Measurements from ENCODE around the gene ELOVL4.

Gene ELOVL4

DNA sequence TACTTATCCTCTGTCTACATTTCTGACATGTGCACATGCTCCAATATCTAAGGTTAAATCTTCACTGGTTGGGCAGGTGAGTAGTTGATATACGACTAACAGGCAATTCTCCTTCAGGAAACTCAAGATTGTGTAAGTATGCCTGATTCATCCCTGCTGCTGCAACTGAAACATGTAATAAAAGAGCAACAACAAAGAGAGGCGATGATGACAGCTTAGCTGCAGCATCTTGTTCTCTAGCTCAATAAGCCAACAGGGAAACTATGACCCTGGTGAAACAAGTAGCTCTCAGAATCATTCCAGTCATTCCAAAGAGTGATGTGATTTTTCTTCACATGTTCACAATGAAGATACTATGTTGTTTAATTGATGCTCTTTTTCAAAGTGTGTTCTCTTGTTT is 74.4 kb downstream of the ELOVL4 start:
- TF ChIP-seq, protein P1, sequence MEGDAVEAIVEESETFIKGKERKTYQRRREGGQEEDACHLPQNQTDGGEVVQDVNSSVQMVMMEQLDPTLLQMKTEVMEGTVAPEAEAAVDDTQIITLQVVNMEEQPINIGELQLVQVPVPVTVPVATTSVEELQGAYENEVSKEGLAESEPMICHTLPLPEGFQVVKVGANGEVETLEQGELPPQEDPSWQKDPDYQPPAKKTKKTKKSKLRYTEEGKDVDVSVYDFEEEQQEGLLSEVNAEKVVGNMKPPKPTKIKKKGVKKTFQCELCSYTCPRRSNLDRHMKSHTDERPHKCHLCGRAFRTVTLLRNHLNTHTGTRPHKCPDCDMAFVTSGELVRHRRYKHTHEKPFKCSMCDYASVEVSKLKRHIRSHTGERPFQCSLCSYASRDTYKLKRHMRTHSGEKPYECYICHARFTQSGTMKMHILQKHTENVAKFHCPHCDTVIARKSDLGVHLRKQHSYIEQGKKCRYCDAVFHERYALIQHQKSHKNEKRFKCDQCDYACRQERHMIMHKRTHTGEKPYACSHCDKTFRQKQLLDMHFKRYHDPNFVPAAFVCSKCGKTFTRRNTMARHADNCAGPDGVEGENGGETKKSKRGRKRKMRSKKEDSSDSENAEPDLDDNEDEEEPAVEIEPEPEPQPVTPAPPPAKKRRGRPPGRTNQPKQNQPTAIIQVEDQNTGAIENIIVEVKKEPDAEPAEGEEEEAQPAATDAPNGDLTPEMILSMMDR (IDR thresholded peaks at IDR 0.05; ENCODE audit: extremely low read depth, insufficient read depth, missing control alignments): no peak
- DNase-seq (ENCODE audit: low spot score): no peak
- in situ Hi-C loops (cut with MboI; ENCODE audit: low pct_unique_long_range_greater_than_20kb, low sequenced_read_pairs, unreplicated experiment): no loop called here

GRCh38 chr6:79872303-79872702 is 75.0 kb downstream of the ELOVL4 start:
- TF ChIP-seq, protein P1 (IDR thresholded peaks at IDR 0.05; ENCODE audit: extremely low read depth, insufficient read depth, missing control alignments): no peak
- DNase-seq (ENCODE audit: low spot score): no peak
- in situ Hi-C loops (cut with MboI; ENCODE audit: low pct_unique_long_range_greater_than_20kb, low sequenced_read_pairs, unreplicated experiment): no loop called here

GRCh38 chr6:79869600-79870084 is 77.7 kb downstream of the ELOVL4 start:
- TF ChIP-seq, protein P1 (IDR thresholded peaks at IDR 0.05; ENCODE audit: extremely low read depth, insufficient read depth, missing control alignments): peak; percentile 98
- in situ Hi-C loops (cut with MboI; ENCODE audit: low pct_unique_long_range_greater_than_20kb, low sequenced_read_pairs, unreplicated experiment): no loop called here
- DNase-seq (ENCODE audit: low spot score): peak; percentile 83

DNA sequence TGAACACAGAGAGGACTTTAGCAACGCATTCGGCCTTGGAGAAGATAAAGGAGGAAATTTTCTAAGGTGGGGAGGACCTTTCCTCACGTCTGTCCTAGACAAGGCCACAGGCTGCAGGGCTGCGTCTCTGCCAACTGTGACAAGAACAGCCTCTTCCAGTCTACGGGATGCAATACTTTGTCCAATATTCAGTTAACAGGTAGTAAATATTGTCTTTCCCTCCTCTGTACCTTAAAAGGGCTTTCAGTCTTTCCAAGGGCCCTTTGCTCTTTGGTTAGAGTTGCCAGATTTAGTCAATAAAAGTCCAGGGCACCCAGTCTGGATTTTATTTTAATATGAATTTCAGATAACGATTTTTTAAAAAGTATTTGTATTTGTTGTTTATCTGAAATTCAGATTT is 78.2 kb downstream of the ELOVL4 start:
- TF ChIP-seq, protein P1 (IDR thresholded peaks at IDR 0.05; ENCODE audit: extremely low read depth, insufficient read depth, missing control alignments): no peak
- DNase-seq (ENCODE audit: low spot score): no peak
- in situ Hi-C loops (cut with MboI; ENCODE audit: low pct_unique_long_range_greater_than_20kb, low sequenced_read_pairs, unreplicated experiment): no loop called here

- TF ChIP-seq, protein P1 (IDR thresholded peaks at IDR 0.05; ENCODE audit: extremely low read depth, insufficient read depth, missing control alignments): peak; percentile 59
- in situ Hi-C loops (cut with MboI; ENCODE audit: low pct_unique_long_range_greater_than_20kb, low sequenced_read_pairs, unreplicated experiment): no loop called here
- DNase-seq (ENCODE audit: low spot score): peak; percentile 59
Measured at GRCh38 chr6:79868098-79868722, 79.1 kb downstream of the ELOVL4 start.
